M059J (cell line): ENCODE results near the gene KLHL13. TPM values are rescaled to one million over a fixed set of nuclear protein-coding genes. Genes with fewer than 3 reads are reported as not detected.
A peak's percentile ranks its signal among the peaks of the same experiment; 100 is the strongest.
"Not testable (repeated sequence)": the region's sequence is repeated elsewhere in the genome, so short reads cannot be mapped to it uniquely, and the experiment has no call there.

Source experiments
- DNase-seq: peaks from one replicate; pipeline ENCODE4 v3.0.0-alpha.2; 2012; ENCODE audit warnings: low read depth
- total RNA-seq: library from RNA; depleted of rRNA; stranded (reverse); fragments of >200 nt; shearing (Covaris generic); gene quantifications from 2 replicates; pipeline ENCODE4 v1.2.3, GENCODE V29; 2014

KLHL13 gene
- total RNA-seq, 1 experiment from 2014 or later = 4.6 TPM

DNA sequence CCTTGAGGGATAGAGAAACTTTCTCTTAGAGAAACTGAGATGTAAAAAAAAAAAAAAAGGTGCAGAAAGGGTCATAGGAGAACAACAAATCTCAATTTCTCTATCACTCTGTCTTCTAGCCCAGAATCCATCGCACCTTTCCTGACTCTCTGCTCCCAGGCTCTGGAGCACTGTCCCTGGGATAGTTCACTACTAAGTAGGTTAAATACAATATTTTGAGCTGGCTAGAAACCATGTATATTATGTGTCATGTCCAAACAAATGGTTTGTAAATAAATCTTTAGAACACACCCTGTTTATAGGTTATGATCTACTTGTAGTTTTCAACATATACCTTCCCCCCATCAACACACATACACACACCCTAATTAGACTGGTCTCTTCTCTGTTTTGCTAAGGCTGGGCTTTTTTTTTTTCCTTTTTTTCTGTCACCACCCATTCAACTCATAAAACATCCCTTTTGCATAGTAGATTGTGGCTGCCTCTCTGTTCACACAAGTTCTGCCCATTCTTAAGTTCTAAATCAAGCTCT lies 124.4 kb downstream of the KLHL13 start:
- DNase-seq = no peak

DNA sequence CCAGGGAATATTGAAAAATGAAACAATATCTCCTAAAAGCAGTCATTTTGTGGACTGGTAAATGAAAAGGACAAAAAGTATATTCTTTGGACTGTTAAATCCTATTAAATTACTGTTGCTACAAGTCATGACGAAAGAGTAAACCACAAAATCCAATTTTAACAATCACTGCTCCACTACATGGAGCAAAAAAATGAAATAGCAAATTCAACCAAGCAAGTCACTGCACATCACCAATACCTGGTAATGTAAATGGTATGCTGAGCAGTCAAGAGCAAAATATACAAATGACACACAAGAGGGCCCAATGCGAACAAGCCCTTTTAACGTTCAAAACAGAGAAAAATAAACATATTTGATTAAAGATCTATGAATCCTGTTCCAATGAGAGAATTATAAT lies 126.2 kb downstream of the KLHL13 start:
- DNase-seq = peak; percentile 34

DNA sequence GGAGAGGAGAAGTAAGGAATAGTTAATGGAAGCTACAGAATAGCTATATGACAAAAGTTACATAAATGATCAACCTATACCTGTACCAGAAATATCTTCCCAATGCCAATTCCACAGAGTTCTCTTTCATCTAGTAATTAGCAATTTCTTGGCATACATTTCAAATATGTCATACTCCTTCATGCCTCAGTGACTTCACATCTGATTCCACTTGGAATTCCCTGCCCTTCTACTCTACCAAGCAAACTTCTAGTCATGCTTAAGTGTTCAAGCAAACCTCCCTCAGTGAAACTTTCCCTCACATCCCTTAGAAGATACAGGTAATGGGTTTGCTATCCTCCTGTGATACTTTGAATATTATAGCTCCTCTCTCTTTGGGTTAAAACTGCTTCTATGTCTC lies 127.1 kb downstream of the KLHL13 start:
- peak; percentile 27 for DNase-seq

GRCh38 chrX:117987373-117987772 lies 129.2 kb downstream of the KLHL13 start:
- peak; percentile 10 for DNase-seq

DNA sequence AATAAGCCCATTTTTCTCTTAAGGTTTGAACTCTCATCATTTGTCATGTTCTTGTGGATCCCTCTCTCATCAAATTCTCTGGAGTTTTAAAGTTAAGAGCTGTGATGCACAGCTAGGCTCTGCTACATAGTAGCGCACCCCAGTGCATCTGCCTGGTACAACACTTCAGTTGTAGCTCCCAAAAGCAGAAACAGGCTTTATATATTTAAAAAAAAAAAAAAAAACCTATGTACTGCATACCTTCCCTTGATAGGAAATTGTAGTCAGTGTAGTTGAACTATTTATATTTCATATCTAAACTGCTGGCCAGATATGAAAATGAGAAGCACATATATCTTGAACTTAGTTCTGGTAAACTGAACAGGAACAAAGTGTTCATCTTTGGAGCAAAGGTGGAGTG lies 131.4 kb downstream of the KLHL13 start:
- DNase-seq = no peak

GRCh38 chrX:117982694-117983392 lies 133.8 kb downstream of the KLHL13 start:
- DNase-seq = no peak

DNA sequence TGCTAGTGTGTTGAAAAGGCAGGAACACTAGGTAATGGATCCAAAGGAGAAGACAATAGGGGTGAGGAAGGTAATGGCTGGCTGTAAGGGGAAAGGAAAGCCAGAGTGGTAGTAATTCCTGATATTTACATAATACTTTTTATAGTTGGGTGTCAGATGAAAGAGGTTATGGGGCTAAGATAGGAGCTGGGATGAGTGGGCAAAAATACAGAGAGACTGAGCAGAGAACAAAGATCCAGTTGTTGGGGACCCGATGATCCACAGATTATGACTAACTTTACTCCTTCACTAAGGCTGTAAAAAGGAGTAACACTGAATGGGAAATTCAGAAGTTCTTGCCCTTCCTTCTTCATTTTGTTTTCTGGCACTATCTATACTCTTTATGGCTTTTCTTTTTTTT lies 138.2 kb downstream of the KLHL13 start:
- DNase-seq = no peak

DNA sequence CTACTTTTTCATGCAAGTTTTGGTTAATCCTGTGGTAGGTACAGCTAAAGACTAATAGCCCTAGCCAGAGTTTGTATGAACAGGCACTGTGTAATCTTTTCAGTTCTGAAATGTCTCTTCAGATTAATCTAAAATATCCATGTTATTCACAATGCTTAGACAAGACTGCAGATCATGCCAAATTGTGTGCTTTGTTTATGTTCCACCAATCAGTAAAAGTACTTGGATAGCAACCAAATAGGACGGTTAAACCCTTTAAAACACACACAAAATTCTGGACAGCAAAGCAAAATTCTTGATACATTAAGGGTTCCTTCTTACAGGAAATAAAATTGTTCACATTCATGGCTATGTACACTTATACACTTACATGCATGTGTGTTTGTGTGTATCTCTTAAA lies 139.1 kb downstream of the KLHL13 start:
- no peak for DNase-seq

DNA sequence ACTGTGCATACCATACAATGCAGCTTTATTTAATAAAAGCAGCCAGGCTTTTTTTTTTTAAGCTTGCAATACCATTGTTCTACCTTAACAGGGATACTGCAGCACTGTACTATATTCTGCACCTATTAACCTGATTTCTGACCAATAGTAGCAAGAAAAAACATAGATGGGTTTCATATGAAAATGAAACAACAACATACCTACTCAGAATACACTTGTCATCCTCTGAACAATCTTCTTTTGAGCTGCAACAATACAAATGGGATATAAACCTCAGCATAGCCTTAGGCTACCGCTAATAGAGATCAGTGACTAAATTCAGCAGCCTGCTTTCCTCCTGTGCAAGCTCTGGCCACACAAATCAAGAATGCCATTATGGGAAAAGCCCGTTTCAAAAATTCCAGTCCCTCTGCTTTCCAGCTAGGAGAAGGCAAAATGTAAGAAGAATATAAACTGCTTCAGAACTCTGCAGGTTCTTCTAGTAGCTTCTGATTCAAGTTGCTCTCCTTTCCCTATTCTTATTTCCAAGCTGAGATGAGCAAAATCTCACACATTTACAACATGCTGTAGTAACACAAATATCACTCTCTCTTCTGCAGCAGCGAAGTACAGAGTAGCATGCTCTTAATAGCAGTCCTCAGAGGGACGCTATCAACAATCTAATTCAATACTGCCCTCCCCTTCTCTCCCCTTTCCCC lies 143.4 kb downstream of the KLHL13 start:
- peak; percentile 43 for DNase-seq

- DNase-seq = peak; percentile 32
These were observed 143.9 kb downstream of the KLHL13 start for GRCh38 chrX:117972711-117973109.

GRCh38 chrX:117969782-117970181 lies 146.8 kb downstream of the KLHL13 start:
- DNase-seq = no peak

DNA sequence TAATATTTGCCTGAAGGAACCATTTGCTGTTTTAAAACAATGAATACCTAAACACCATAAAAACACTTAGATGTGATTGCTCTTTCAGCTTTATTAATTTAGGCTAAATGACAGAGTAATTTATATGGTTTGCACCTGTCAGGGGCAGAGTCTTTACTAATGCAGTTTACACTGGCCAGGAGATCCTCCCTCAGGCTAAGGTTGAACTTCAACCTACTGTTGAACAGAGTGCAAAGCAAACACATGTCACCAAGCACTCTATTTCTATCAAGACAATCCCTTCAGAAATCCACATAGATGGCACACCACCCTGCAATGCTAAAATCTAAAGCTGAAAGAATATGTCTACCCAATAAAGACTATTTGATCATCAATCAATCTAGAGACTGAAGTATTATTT lies 147.3 kb downstream of the KLHL13 start:
- no peak for DNase-seq

- no peak for DNase-seq
These were observed 157.6 kb downstream of the KLHL13 start for GRCh38 chrX:117959045-117959444.

GRCh38 chrX:117957128-117957527 lies 159.5 kb downstream of the KLHL13 start:
- DNase-seq = no peak

GRCh38 chrX:117939296-117939695 lies 177.3 kb downstream of the KLHL13 start:
- DNase-seq = peak; percentile 53

- peak; percentile 0 for DNase-seq
These were observed 180.5 kb downstream of the KLHL13 start for GRCh38 chrX:117936118-117936517.

DNA sequence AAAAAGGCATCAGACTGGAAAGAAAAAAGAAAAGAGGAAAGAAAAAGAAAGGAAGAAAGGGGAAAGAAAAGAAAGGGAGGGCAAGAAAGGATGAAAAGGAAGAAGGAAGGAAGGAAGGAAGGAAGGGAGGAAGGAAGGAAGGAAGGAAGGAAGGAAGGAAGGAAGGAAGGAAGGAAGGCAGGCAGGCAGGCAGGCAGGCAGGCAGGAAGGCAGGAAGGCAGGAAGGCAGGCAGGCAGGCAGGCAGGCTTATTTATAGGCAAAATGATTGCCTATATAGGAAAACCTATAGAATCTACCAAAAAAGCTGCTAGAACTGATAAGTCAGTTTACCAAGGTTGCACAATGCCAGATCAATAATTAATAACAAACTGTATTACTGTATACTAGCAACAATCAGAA lies 186.5 kb downstream of the KLHL13 start:
- DNase-seq = not testable (repeated sequence)

DNA sequence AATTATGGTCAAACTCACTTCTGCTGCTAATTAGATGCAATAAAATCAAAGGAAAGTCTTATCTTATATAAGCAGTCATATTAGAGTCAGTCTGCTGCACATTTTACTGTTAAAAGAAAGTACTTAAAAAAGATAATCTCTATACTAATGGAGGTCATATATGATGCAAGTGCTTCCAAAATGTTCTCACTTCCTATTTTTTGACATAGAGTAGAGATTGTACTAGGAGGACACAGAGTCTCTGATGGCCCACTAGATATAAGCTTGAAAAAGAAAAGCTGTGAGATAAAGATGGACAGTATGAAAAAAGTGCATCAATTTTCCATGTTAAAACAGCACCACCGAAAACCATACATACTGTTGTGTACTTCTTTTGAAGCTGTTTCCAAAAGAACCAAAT lies 196.9 kb downstream of the KLHL13 start:
- DNase-seq = no peak

DNA sequence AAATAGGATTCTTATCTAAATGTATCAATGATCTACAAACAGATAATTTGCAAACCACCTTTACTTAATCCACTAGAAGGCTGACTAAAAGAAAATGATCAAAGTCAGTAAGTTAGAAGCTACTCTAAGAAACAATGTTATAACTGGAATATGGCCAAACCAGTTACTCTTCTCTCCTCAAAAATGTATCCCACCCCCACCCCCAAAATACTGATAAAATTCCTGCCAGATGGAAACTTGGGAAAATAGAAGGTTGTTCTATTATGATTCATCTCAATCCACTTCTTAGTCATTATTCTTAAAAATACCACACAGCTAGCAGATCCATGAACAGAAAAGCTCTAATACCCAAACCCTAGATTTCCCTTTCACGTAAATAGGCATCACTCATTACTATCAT lies 206.4 kb downstream of the KLHL13 start:
- DNase-seq = no peak

DNA sequence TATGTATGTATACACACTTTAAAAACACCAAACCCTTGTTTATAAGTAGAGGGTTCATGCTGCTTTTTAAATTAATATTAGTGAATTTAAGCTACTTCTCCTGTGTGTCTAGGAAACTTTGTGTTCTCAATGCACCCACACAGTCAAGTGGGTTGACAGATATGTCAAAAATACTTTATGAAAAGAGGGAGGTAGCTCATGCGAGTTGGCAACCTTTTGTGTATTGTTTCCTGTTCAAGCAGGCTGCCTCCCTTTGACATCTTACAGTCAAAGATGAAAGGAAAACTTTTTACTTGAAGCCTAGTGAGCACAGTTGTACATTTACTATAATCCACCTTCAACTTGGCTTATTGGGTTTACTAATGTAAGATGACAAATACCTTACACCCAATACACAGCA lies 218.4 kb downstream of the KLHL13 start:
- no peak for DNase-seq

GRCh38 chrX:117895418-117895817 lies 221.2 kb downstream of the KLHL13 start:
- DNase-seq = no peak

- DNase-seq = no peak
These were observed 224.1 kb downstream of the KLHL13 start for GRCh38 chrX:117892469-117892868.

DNA sequence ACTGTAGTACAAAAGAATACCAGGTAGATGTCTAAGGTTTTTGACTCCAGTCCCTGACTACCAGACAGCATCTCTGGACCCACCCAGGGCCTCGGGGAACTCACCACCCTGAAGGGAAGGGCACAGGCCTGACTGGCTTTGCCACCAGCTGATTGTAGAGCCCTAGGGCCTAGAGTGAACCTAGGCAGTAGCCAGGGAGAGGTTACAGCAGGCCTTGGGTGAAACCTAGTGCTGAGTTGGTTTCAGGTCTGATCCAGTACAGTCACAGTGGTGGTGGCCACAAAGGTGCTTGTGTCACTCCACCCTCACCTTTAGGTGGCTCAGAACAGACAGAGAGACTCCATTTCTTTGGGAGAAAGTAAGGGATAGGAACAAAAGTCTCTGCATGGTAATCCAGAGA lies 244.8 kb downstream of the KLHL13 start:
- no peak for DNase-seq
